ENCODE data around the gene TRAPPC6A. TPM values are rescaled to one million over a fixed set of nuclear protein-coding genes. Genes with fewer than 3 reads are reported as not detected.

Gene TRAPPC6A
- total RNA-seq, 1 donor from 2014 or later: 18.4 TPM

DNA sequence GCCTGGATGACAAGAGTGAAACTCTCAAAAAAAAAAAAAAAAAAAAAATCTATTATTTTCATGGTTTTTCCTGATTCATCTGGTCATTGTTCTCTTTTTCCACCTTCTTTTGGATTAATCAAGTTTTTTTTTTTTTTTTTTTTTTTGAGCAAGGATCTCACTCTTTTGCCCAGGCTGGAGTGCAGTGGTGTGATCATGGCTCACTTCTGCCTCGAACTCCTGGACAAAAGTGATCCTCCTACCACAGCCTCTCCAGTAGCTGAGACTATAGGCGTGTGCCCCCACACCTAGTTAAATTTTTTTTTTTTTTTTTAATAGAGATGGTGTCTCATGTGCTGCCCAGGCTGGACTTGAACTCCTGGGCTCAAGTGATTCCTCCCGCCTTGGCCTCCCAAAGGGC lies 28.3 kb upstream of the TRAPPC6A start:
- H3K4me3 Mint-ChIP-seq: no peak overlapping the region
- H3K4me1 Mint-ChIP-seq (ENCODE audit: low read depth): peaks cover 6% of the 10 kb centered on the region
- DNase-seq (ENCODE audit: low spot score): no peak
- no peaks in the 10 kb centered on the region for H3K36me3 Mint-ChIP-seq (ENCODE audit: low read depth)
- intact Hi-C loops (cut with micrococcal nuclease): no loop called here
- peaks cover 12% of the 10 kb centered on the region for H3K27me3 Mint-ChIP-seq (ENCODE audit: insufficient read depth)
- no peak overlapping the region for H3K27ac Mint-ChIP-seq
- H3K9me3 Mint-ChIP-seq: no peaks in the 10 kb centered on the region

DNA sequence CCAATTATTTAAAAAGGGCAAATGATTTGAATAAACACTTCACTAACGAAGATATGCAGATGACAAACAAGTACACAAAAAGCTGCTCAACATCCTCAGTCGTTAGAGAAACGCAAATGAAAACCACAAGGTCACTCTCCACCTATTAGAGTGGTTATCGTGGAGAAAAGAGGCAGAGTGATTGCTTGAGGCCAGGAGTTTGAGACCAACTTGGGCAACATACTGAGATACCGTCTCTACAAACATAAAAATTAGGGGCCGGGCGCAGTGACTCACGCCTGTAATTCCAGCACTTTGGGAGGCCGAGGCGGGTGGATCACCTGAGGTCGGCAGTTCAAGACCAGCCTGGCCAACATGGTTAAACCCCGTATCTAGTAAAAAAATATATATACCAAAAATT lies 27.8 kb upstream of the TRAPPC6A start:
- Mint-ChIP-seq H3K4me1 (ENCODE audit: low read depth) (peaks cover 6% of the 10 kb centered on the region), H3K9me3 (no peaks in the 10 kb centered on the region), H3K4me3 (no peak overlapping the region), H3K36me3 (ENCODE audit: low read depth) (no peaks in the 10 kb centered on the region), H3K27ac (no peak overlapping the region), H3K27me3 (ENCODE audit: insufficient read depth) (peaks cover 9% of the 10 kb centered on the region)
- intact Hi-C loops (cut with micrococcal nuclease): no loop called here
- no peak for DNase-seq (ENCODE audit: low spot score)

DNA sequence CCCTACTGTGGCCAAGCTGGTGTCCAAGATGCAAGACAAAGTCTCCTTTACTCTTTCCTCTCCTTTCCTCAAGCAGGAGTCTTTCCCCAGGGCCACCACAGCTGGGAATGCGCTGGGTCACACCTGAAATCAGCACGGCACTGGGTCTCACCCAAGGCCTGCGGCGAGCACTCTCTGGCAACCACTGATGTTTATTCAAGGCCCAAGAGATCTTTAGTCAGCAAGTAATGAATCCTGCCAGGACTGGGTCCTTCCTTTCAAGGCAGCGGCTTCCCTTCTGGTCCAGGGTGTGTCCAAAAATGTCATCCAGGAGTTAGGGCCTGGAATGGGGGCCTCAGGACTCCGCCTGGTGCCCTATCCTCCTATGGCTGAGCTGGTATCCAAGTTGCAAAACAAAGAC lies 24.6 kb upstream of the TRAPPC6A start:
- H3K9me3 Mint-ChIP-seq: no peaks in the 10 kb centered on the region
- no peak overlapping the region for H3K4me3 Mint-ChIP-seq

GRCh38 chr19:45200568-45200967 lies 22.5 kb upstream of the TRAPPC6A start:
- intact Hi-C loops (cut with micrococcal nuclease): no loop called here
- no peaks in the 10 kb centered on the region for H3K4me1 Mint-ChIP-seq (ENCODE audit: low read depth)

More for the DNA sequence above, 24.6 kb upstream of the TRAPPC6A start:
- no peak for DNase-seq (ENCODE audit: low spot score)
- intact Hi-C loops (cut with micrococcal nuclease): no loop called here
- Mint-ChIP-seq H3K36me3 (ENCODE audit: low read depth) (no peaks in the 10 kb centered on the region), H3K27me3 (ENCODE audit: insufficient read depth) (peaks cover 7% of the 10 kb centered on the region), H3K4me1 (ENCODE audit: low read depth) (no peaks in the 10 kb centered on the region), H3K27ac (no peak overlapping the region)

DNA sequence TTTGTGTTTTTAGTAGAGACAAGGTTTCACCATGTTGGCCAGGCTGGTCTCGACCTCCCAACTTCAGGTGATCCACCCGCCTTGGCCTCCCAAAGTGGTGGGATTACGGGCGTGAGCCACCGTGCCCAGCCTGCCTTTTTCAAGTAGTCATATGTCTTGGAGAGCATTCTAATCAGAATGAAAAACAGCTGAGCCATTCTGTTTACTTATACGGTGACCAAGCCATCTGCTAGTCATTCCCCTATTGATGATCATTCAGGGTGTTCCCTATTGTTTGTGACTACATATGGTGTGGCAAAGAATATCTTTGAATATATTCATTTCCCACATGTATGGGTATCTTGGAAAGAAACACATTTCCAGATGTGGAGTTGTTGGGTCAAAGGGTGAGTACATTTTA lies 17.7 kb upstream of the TRAPPC6A start:
- H3K27me3 Mint-ChIP-seq (ENCODE audit: insufficient read depth): peaks cover 3% of the 10 kb centered on the region
- H3K4me1 Mint-ChIP-seq (ENCODE audit: low read depth): no peaks in the 10 kb centered on the region
- H3K4me3 Mint-ChIP-seq: no peak overlapping the region
- DNase-seq (ENCODE audit: low spot score): no peak
- H3K9me3 Mint-ChIP-seq: no peaks in the 10 kb centered on the region
- no peaks in the 10 kb centered on the region for H3K36me3 Mint-ChIP-seq (ENCODE audit: low read depth)
- no peak overlapping the region for H3K27ac Mint-ChIP-seq
- intact Hi-C loops (cut with micrococcal nuclease): no loop called here

More at GRCh38 chr19:45200568-45200967, 22.5 kb upstream of the TRAPPC6A start:
- Mint-ChIP-seq H3K27ac (no peak overlapping the region), H3K9me3 (no peaks in the 10 kb centered on the region), H3K4me3 (no peak overlapping the region), H3K36me3 (ENCODE audit: low read depth) (no peaks in the 10 kb centered on the region), H3K27me3 (ENCODE audit: insufficient read depth) (peaks cover 7% of the 10 kb centered on the region)
- no peak for DNase-seq (ENCODE audit: low spot score)

- no peak overlapping the region for H3K4me3 Mint-ChIP-seq
- intact Hi-C loops (cut with micrococcal nuclease): no loop called here
- no peak overlapping the region for H3K27ac Mint-ChIP-seq
- H3K36me3 Mint-ChIP-seq (ENCODE audit: low read depth): no peaks in the 10 kb centered on the region
- DNase-seq (ENCODE audit: low spot score): no peak
- H3K9me3 Mint-ChIP-seq: no peaks in the 10 kb centered on the region
- no peaks in the 10 kb centered on the region for H3K27me3 Mint-ChIP-seq (ENCODE audit: insufficient read depth)
- H3K4me1 Mint-ChIP-seq (ENCODE audit: low read depth): no peaks in the 10 kb centered on the region
These were observed 13.3 kb upstream of the TRAPPC6A start for GRCh38 chr19:45191375-45191774.

DNA sequence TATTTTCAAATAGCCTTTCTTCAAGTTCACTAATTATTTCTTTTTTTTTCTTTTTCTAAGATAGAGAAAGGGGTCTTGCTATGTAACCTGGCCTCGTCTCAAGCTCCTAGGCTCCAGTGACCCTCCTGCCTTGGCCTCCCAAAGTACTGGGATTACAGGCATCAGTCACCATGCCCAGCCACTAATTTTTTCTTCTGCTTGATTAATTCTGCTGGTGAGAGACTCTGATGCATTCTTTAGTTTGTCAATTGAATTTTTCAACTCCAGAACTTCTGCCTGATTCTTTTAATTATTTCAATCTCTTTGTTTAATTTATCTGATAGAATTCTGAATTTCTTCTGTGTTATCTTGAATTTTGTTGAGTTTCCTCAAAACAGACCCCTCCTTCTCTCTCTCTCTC lies 11.9 kb upstream of the TRAPPC6A start:
- Mint-ChIP-seq H3K27me3 (ENCODE audit: insufficient read depth) (no peaks in the 10 kb centered on the region), H3K36me3 (ENCODE audit: low read depth) (no peaks in the 10 kb centered on the region), H3K4me3 (no peak overlapping the region), H3K27ac (no peak overlapping the region), H3K4me1 (ENCODE audit: low read depth) (no peaks in the 10 kb centered on the region), H3K9me3 (no peaks in the 10 kb centered on the region)
- no peak for DNase-seq (ENCODE audit: low spot score)
- intact Hi-C loops (cut with micrococcal nuclease): no loop called here

DNA sequence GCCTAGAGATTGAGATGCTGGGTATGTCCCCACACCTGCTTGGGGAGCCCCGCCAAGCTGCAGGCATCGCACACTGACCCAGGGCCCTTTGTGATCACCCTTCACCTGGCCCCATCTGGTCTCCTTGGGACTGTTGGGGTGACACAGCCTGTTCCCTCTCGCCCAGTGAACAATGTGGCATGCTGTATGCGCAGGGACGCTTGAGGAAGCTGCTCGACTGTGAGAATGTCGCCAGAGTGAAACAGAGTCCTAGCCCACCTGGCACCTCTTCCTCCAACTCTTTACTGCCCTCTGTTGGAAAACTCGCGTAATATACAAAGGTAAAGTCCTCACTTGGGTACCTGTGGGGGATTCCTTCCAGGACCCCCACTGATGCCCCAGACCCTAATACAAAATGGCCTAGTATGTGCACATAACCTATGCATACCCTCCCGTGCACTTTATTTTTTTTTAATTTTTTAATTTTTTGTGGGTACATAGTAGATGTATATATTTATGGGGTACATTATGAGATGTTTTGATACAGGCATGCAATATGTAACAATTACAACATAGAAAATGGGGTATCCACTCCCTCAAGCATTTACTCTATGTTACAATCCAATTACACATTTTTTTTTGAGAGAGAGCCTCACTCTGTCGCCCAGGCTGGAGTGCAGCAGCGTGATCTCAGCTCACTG lies 9.5 kb upstream of the TRAPPC6A start:
- no peak overlapping the region for H3K27ac Mint-ChIP-seq
- no peaks in the 10 kb centered on the region for H3K9me3 Mint-ChIP-seq
- no peak for DNase-seq (ENCODE audit: low spot score)
- no peaks in the 10 kb centered on the region for H3K4me1 Mint-ChIP-seq (ENCODE audit: low read depth)
- no peak overlapping the region for H3K4me3 Mint-ChIP-seq
- intact Hi-C loops (cut with micrococcal nuclease): loop anchor here (1.0 kb wide), 2 partner anchors 128 to 151 kb away; no protein-coding TSS in a partner anchor
- no peaks in the 10 kb centered on the region for H3K36me3 Mint-ChIP-seq (ENCODE audit: low read depth)
- peaks cover 2% of the 10 kb centered on the region for H3K27me3 Mint-ChIP-seq (ENCODE audit: insufficient read depth)

- H3K9me3 Mint-ChIP-seq: no peaks in the 10 kb centered on the region
- H3K36me3 Mint-ChIP-seq (ENCODE audit: low read depth): no peaks in the 10 kb centered on the region
- no peak for DNase-seq (ENCODE audit: low spot score)
- no peak overlapping the region for H3K4me3 Mint-ChIP-seq
- intact Hi-C loops (cut with micrococcal nuclease): loop anchor here (1.0 kb wide), 2 partner anchors 127 to 152 kb away; no protein-coding TSS in a partner anchor
- H3K4me1 Mint-ChIP-seq (ENCODE audit: low read depth): peaks cover under 1% of the 10 kb centered on the region
- H3K27ac Mint-ChIP-seq: no peak overlapping the region
- H3K27me3 Mint-ChIP-seq (ENCODE audit: insufficient read depth): peaks cover 2% of the 10 kb centered on the region
These were observed 8.7 kb upstream of the TRAPPC6A start for GRCh38 chr19:45186509-45187334.

- Mint-ChIP-seq H3K4me1 (ENCODE audit: low read depth) (peaks cover 19% of the 10 kb centered on the region), H3K36me3 (ENCODE audit: low read depth) (peaks cover 8% of the 10 kb centered on the region), H3K4me3 (no peak overlapping the region), H3K27me3 (ENCODE audit: insufficient read depth) (peaks cover 2% of the 10 kb centered on the region), H3K27ac (no peak overlapping the region), H3K9me3 (no peaks in the 10 kb centered on the region)
- no peak for DNase-seq (ENCODE audit: low spot score)
- intact Hi-C loops (cut with micrococcal nuclease): no loop called here
These were observed 6.1 kb upstream of the TRAPPC6A start for GRCh38 chr19:45184115-45184514.

GRCh38 chr19:45182758-45183157 lies 4.7 kb upstream of the TRAPPC6A start:
- Mint-ChIP-seq H3K4me3 (no peak overlapping the region), H3K9me3 (no peaks in the 10 kb centered on the region), H3K27me3 (ENCODE audit: insufficient read depth) (peaks cover 2% of the 10 kb centered on the region), H3K36me3 (ENCODE audit: low read depth) (peaks cover 9% of the 10 kb centered on the region), H3K4me1 (ENCODE audit: low read depth) (peaks cover 19% of the 10 kb centered on the region), H3K27ac (no peak overlapping the region)
- intact Hi-C loops (cut with micrococcal nuclease): no loop called here
- DNase-seq (ENCODE audit: low spot score): no peak

GRCh38 chr19:45180936-45181335 lies 2.9 kb upstream of the TRAPPC6A start:
- Mint-ChIP-seq H3K27ac (peak overlapping the region; percentile 59), H3K4me3 (peak overlapping the region; percentile 83), H3K4me1 (ENCODE audit: low read depth) (peaks cover 19% of the 10 kb centered on the region), H3K36me3 (ENCODE audit: low read depth) (peaks cover 9% of the 10 kb centered on the region), H3K9me3 (no peaks in the 10 kb centered on the region), H3K27me3 (ENCODE audit: insufficient read depth) (peaks cover 2% of the 10 kb centered on the region)
- intact Hi-C loops (cut with micrococcal nuclease): no loop called here
- no peak for DNase-seq (ENCODE audit: low spot score)

- peak overlapping the region; percentile 73 for H3K27ac Mint-ChIP-seq
- peaks cover 9% of the 10 kb centered on the region for H3K36me3 Mint-ChIP-seq (ENCODE audit: low read depth)
These were observed 1.9 kb upstream of the TRAPPC6A start for GRCh38 chr19:45179892-45180370.

More at GRCh38 chr19:45179892-45180370, 1.9 kb upstream of the TRAPPC6A start:
- Mint-ChIP-seq H3K9me3 (no peaks in the 10 kb centered on the region), H3K4me3 (peak overlapping the region; percentile 83), H3K27me3 (ENCODE audit: insufficient read depth) (peaks cover 2% of the 10 kb centered on the region), H3K4me1 (ENCODE audit: low read depth) (peaks cover 19% of the 10 kb centered on the region)
- intact Hi-C loops (cut with micrococcal nuclease): loop anchor here (2.0 to 10.0 kb wide), 5 partner anchors 101 to 1675 kb away; partner anchors contain the start of genes AP2S1, ERCC1, GEMIN7 and MYPOP
- DNase-seq (ENCODE audit: low spot score): no peak
